Measurements from ENCODE around the gene HSPA12A. TPM values are rescaled to one million over a fixed set of nuclear protein-coding genes. Genes with fewer than 3 reads are reported as not detected.

HSPA12A gene
- polyA plus RNA-seq, 1 donor (not counting 4 experiments of a cell fraction or from before 2014, with no cell fraction given), result 8.1 TPM

- Histone ChIP-seq H3K9me1 (ENCODE audit: control insufficient read depth, extremely low read depth, insufficient read depth, low read length) (no peaks in the 10 kb centered on the region), H3K9me3 (ENCODE audit: control insufficient read depth, low read depth, low read length) (no peaks in the 10 kb centered on the region), H3K27me3 (ENCODE audit: control insufficient read depth, extremely low read depth, insufficient read depth, low read length) (no peaks in the 10 kb centered on the region), H3K27ac (ENCODE audit: control insufficient read depth, insufficient read depth, low read length) (no peak overlapping the region), H3K4me3 (ENCODE audit: control insufficient read depth in 2 of 3, extremely low read depth in 1 of 3, insufficient read depth in 2 of 3, low read depth in 1 of 3, low read length in 3 of 3) (no peak overlapping the region), H4K20me1 (ENCODE audit: control insufficient read depth, extremely low read depth, insufficient read depth, low read length) (no peaks in the 10 kb centered on the region), H3K4me1 (ENCODE audit: control insufficient read depth, extremely low read depth, insufficient read depth, low read length) (no peaks in the 10 kb centered on the region), H2AFZ (ENCODE audit: control insufficient read depth, low read length) (no peak overlapping the region), H3K9ac (ENCODE audit: control insufficient read depth, extremely low read depth, insufficient read depth, low read length) (no peak overlapping the region), H3K4me2 (ENCODE audit: control insufficient read depth, extremely low read depth, insufficient read depth, low read depth, low read length) (no peak overlapping the region), H3K36me3 (ENCODE audit: control insufficient read depth in 2 of 2, extremely low read depth in 1 of 2, insufficient read depth in 2 of 2, low read length in 2 of 2) (peaks cover 0 to 3% of the 10 kb centered on the region in 2 experiments), H3K79me2 (ENCODE audit: control insufficient read depth, insufficient read depth, low read length) (no peaks in the 10 kb centered on the region)
- FAIRE-seq, result no peak
- dilution Hi-C loops (cut with MboI; ENCODE audit: extremely low pct_ligation_motif_present, low sequenced_read_pairs), result no loop called here
- no peak for DNase-seq (ENCODE audit: low read depth, low spot score)
- no peak for TF ChIP-seq EZH2 (IDR thresholded peaks at IDR 0.05; ENCODE audit: low read length)
- TF ChIP-seq CTCF (optimal IDR thresholded peaks at IDR 0.05 in 1 of 3, IDR thresholded peaks at IDR 0.05 in 1 of 3, conservative IDR thresholded peaks at IDR 0.05 in 1 of 3; ENCODE audit: extremely low read depth in 1 of 3, insufficient read depth in 2 of 3, low read length in 3 of 3), result no peak
Measured at GRCh38 chr10:116698364-116698763, 44.0 kb downstream of the HSPA12A start.

- H3K27ac ChIP-seq (ENCODE audit: control insufficient read depth, insufficient read depth, low read length), result no peak overlapping the region
- H3K36me3 ChIP-seq (ENCODE audit: control insufficient read depth in 2 of 2, extremely low read depth in 1 of 2, insufficient read depth in 2 of 2, low read length in 2 of 2), result peaks cover 0 to 3% of the 10 kb centered on the region in 2 experiments
- no peaks in the 10 kb centered on the region for H3K27me3 ChIP-seq (ENCODE audit: control insufficient read depth, extremely low read depth, insufficient read depth, low read length)
- H3K9ac ChIP-seq (ENCODE audit: control insufficient read depth, extremely low read depth, insufficient read depth, low read length), result no peak overlapping the region
- TF ChIP-seq CTCF (optimal IDR thresholded peaks at IDR 0.05 in 1 of 3, IDR thresholded peaks at IDR 0.05 in 1 of 3, conservative IDR thresholded peaks at IDR 0.05 in 1 of 3; ENCODE audit: extremely low read depth in 1 of 3, insufficient read depth in 2 of 3, low read length in 3 of 3) (no peak), EZH2 (IDR thresholded peaks at IDR 0.05; ENCODE audit: low read length) (no peak)
- H3K4me2 ChIP-seq (ENCODE audit: control insufficient read depth, extremely low read depth, insufficient read depth, low read depth, low read length), result no peak overlapping the region
- dilution Hi-C loops (cut with MboI; ENCODE audit: extremely low pct_ligation_motif_present, low sequenced_read_pairs), result no loop called here
- no peaks in the 10 kb centered on the region for H3K9me3 ChIP-seq (ENCODE audit: control insufficient read depth, low read depth, low read length)
- DNase-seq (ENCODE audit: low read depth, low spot score) (no peak), FAIRE-seq (no peak)
- H3K4me1 ChIP-seq (ENCODE audit: control insufficient read depth, extremely low read depth, insufficient read depth, low read length), result no peaks in the 10 kb centered on the region
- no peaks in the 10 kb centered on the region for H3K79me2 ChIP-seq (ENCODE audit: control insufficient read depth, insufficient read depth, low read length)
- H4K20me1 ChIP-seq (ENCODE audit: control insufficient read depth, extremely low read depth, insufficient read depth, low read length), result no peaks in the 10 kb centered on the region
- no peak overlapping the region for H2AFZ ChIP-seq (ENCODE audit: control insufficient read depth, low read length)
- H3K4me3 ChIP-seq (ENCODE audit: control insufficient read depth in 2 of 3, extremely low read depth in 1 of 3, insufficient read depth in 2 of 3, low read depth in 1 of 3, low read length in 3 of 3), result no peak overlapping the region
- no peaks in the 10 kb centered on the region for H3K9me1 ChIP-seq (ENCODE audit: control insufficient read depth, extremely low read depth, insufficient read depth, low read length)
Measured at GRCh38 chr10:116697816-116698215, 44.5 kb downstream of the HSPA12A start.

Measured in keratinocyte (primary cell).